Head of caudate nucleus (tissue), 42 donors: ENCODE measurements around the gene OR52B6.

ENCODE experiments used
- DNase-seq, 42 donors: peaks; one replicate each; pipeline versions ENCODE4 v3.0.0 to v3.0.0-alpha.2; 2020 to 2021; ENCODE audit warnings: mixed read lengths in 7 of 42
- intact Hi-C: fragments of 100-400 bp; cut with DNase I; formaldehyde crosslinking; loops from one replicate; pipeline ENCODE4 v1.15.0; 2022

The OR52B6 gene

GRCh38 chr11:5631417-5631816 is 50.7 kb downstream of the OR52B6 start:
- intact Hi-C loops: no loop called here
- DNase-seq: no peak
